ENCODE data around the gene INPP5J.

DNA sequence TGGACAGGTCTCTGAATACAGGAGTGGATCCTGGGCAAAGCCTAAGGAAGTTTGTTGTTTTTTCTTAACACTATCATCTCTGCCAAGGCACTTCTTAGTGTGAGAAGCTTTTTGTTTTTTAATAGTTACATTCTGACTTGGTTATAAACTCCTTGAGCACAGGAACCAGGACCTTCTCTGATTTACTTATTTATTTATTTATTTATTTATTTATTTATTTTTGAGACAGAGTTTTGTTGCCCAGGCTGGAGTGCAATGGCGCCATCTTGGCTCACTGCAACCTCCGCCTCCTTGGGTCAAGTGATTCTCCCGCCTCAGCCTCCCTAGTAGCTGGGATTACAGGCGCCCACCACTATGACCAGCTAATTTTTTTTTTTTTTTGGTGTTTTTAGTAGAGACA lies 48.2 kb downstream of the INPP5J start:
- TF ChIP-seq, protein P1, sequence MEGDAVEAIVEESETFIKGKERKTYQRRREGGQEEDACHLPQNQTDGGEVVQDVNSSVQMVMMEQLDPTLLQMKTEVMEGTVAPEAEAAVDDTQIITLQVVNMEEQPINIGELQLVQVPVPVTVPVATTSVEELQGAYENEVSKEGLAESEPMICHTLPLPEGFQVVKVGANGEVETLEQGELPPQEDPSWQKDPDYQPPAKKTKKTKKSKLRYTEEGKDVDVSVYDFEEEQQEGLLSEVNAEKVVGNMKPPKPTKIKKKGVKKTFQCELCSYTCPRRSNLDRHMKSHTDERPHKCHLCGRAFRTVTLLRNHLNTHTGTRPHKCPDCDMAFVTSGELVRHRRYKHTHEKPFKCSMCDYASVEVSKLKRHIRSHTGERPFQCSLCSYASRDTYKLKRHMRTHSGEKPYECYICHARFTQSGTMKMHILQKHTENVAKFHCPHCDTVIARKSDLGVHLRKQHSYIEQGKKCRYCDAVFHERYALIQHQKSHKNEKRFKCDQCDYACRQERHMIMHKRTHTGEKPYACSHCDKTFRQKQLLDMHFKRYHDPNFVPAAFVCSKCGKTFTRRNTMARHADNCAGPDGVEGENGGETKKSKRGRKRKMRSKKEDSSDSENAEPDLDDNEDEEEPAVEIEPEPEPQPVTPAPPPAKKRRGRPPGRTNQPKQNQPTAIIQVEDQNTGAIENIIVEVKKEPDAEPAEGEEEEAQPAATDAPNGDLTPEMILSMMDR (IDR thresholded peaks at IDR 0.05): no peak
- TF ChIP-seq POLR2A (IDR thresholded peaks at IDR 0.05): no peak
